Natural killer cell (primary cell): ENCODE data around the gene C12orf56. TPM values are rescaled to one million over a fixed set of nuclear protein-coding genes. Genes with fewer than 3 reads are reported as not detected.

Experiments used
- ATAC-seq, 3 donors: fragments of 150-1000 bp in 2 of 3; fragments of 200-7000 bp in 1 of 3; cut with Tn5 transposase; 1 replicate in 1 of 3; 2 replicates in 2 of 3; pipeline ENCODE4 v1.10.0; 2021; ENCODE audit warnings: mild to moderate bottlenecking in 2 of 3, moderate library complexity in 2 of 3
- DNase-seq, 2 donors: peaks; one replicate each; pipeline versions ENCODE4 v3.0.0 to v3.0.0-alpha.2; 2013 to 2021; ENCODE audit warnings: mixed read lengths in 1 of 2
- H3K27ac ChIP-seq: one replicate; pipeline ENCODE4 v1.5.1; 2013; ENCODE audit warnings: mild to moderate bottlenecking, low read length
- H3K27me3 ChIP-seq: one replicate; pipeline ENCODE4 v1.6.1; 2013; ENCODE audit warnings: low read length; ENCODE audit not compliant: control insufficient read depth, insufficient read depth
- H3K36me3 ChIP-seq: one replicate; pipeline ENCODE4 v1.6.1; 2013; ENCODE audit warnings: low read length; ENCODE audit not compliant: control insufficient read depth, insufficient read depth
- H3K4me1 ChIP-seq: one replicate; pipeline ENCODE4 v1.6.1; 2013; ENCODE audit warnings: low read length; ENCODE audit not compliant: control insufficient read depth, insufficient read depth
- H3K4me3 ChIP-seq: one replicate; pipeline ENCODE4 v1.5.1; 2013; ENCODE audit warnings: low read length
- H3K9me3 ChIP-seq: one replicate; pipeline ENCODE4 v1.6.1; 2013; ENCODE audit warnings: low read length; ENCODE audit not compliant: control insufficient read depth, insufficient read depth
- H3K27ac Mint-ChIP-seq, 2 donors: one replicate each; pipeline ENCODE4 v1.8.0; 2022; ENCODE audit warnings: mild to moderate bottlenecking in 2 of 2, mixed read lengths in 2 of 2, moderate library complexity in 1 of 2
- H3K27me3 Mint-ChIP-seq, 2 donors: one replicate each; pipeline ENCODE4 v1.8.0; 2022; ENCODE audit warnings: low read depth in 2 of 2, mixed read lengths in 2 of 2
- H3K36me3 Mint-ChIP-seq: one replicate; pipeline ENCODE4 v1.8.0; 2022; ENCODE audit warnings: mixed read lengths
- H3K4me1 Mint-ChIP-seq, 2 donors: one replicate each; pipeline ENCODE4 v1.8.0; 2022; ENCODE audit warnings: mixed read lengths in 2 of 2
- H3K4me3 Mint-ChIP-seq: one replicate; pipeline ENCODE4 v1.8.0; 2022; ENCODE audit warnings: mild to moderate bottlenecking, moderate library complexity, mixed read lengths
- H3K9me3 Mint-ChIP-seq, 2 donors: one replicate each; pipeline ENCODE4 v1.8.0; 2022; ENCODE audit warnings: mixed read lengths in 2 of 2
- WGBS: methylation state at CpG from one replicate; pipeline ENCODE4 v1.1.7; 2013; ENCODE audit warnings: missing lambda C conversion rate; ENCODE audit not compliant: insufficient coverage; 5-methylcytosine and 5-hydroxymethylcytosine counted together
- intact Hi-C: fragments of 100-400 bp; cut with micrococcal nuclease; formaldehyde crosslinking; loops from one replicate; pipeline ENCODE4 v1.14.2; 2022
- total RNA-seq, 4 donors: library from RNA; stranded (reverse); fragments of 120-200 nt in 1 of 4; gene quantifications; one replicate each; pipeline versions ENCODE4 v1.2.3 to v1.2.4, GENCODE V29; 2013 to 2022
- TF ChIP-seq, protein P1 (sequence below): fragments of 200-600 bp; IDR thresholded peaks from one replicate; pipeline ENCODE4 v1.8.0; 2022; ENCODE audit warnings: antibody characterized with exemption

Gene C12orf56
- total RNA-seq, 3 donors from 2014 or later (not counting 1 experiment from before 2014, with no cell fraction given) = not detected

DNA sequence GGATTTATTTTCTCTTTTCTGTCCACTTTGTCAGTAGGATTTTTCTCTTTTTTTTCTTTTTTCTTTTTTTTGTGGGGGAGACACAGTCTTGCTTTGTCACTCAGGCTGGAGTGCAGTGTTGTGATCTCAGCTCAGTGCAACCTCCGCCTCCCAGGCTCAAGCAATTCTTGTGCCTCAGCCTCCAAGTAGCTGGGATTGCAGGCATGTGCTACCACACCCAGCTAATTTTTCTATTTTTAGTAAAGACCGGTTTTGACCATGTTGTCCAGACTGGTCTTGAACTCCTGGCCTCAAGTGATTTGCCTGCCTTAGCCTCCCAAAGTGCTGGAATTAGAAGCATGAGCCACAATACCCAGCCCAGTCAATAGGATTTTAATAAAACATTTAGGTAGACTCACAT, 40.3 kb upstream of the C12orf56 start:
- H3K4me3 Mint-ChIP-seq = no peak overlapping the region
- peaks cover 39% of the 10 kb centered on the region for H3K36me3 Mint-ChIP-seq
- no peaks in the 10 kb centered on the region for H3K9me3 Mint-ChIP-seq
- Histone ChIP-seq H3K36me3 (peaks cover 88% of the 10 kb centered on the region), H3K4me1 (no peaks in the 10 kb centered on the region), H3K9me3 (no peaks in the 10 kb centered on the region), H3K27me3 (no peaks in the 10 kb centered on the region), H3K4me3 (no peak overlapping the region), H3K27ac (no peak overlapping the region)
- intact Hi-C loops = no loop called here
- ATAC-seq (no peak), DNase-seq (no peak)
- no peak overlapping the region for H3K27ac Mint-ChIP-seq
- 100% methylated on average over 2 of the region's 2 CpGs for whole genome bisulfite sequencing
- TF ChIP-seq, protein P1, sequence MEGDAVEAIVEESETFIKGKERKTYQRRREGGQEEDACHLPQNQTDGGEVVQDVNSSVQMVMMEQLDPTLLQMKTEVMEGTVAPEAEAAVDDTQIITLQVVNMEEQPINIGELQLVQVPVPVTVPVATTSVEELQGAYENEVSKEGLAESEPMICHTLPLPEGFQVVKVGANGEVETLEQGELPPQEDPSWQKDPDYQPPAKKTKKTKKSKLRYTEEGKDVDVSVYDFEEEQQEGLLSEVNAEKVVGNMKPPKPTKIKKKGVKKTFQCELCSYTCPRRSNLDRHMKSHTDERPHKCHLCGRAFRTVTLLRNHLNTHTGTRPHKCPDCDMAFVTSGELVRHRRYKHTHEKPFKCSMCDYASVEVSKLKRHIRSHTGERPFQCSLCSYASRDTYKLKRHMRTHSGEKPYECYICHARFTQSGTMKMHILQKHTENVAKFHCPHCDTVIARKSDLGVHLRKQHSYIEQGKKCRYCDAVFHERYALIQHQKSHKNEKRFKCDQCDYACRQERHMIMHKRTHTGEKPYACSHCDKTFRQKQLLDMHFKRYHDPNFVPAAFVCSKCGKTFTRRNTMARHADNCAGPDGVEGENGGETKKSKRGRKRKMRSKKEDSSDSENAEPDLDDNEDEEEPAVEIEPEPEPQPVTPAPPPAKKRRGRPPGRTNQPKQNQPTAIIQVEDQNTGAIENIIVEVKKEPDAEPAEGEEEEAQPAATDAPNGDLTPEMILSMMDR = no peak
- H3K4me1 Mint-ChIP-seq = no peaks in the 10 kb centered on the region
- no peaks in the 10 kb centered on the region for H3K27me3 Mint-ChIP-seq

DNA sequence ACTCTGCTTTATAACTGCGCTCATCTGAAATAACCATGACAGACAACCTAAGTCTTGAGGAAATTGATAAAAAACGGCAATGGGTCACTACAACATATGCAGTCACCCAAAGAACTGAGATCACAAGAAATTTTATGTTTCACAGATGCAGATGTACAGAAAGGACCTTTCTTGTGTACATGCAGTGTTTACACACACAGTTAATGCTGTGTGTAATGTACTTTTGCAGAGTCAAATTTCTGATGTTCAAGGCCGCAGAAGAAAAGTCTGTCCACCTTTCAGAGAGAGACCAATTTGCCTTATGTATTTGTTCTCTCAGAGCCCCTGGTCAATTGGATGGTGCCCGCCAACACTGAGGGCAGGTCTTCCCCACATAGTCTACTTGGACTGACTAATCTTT, 38.4 kb upstream of the C12orf56 start:
- H3K4me1 Mint-ChIP-seq = no peaks in the 10 kb centered on the region
- intact Hi-C loops = no loop called here
- no peaks in the 10 kb centered on the region for H3K9me3 ChIP-seq
- WGBS = 96% methylated on average over 4 of the region's 4 CpGs
- no peaks in the 10 kb centered on the region for H3K27me3 ChIP-seq
- no peak overlapping the region for H3K27ac ChIP-seq
- TF ChIP-seq, protein P1 = no peak
- no peak for DNase-seq
- H3K9me3 Mint-ChIP-seq = no peaks in the 10 kb centered on the region
- no peaks in the 10 kb centered on the region for H3K27me3 Mint-ChIP-seq
- no peaks in the 10 kb centered on the region for H3K4me1 ChIP-seq
- H3K27ac Mint-ChIP-seq = no peak overlapping the region
- ATAC-seq = no peak
- peaks cover 89% of the 10 kb centered on the region for H3K36me3 ChIP-seq
- H3K36me3 Mint-ChIP-seq = peaks cover 32% of the 10 kb centered on the region
- H3K4me3 Mint-ChIP-seq = no peak overlapping the region
- no peak overlapping the region for H3K4me3 ChIP-seq

DNA sequence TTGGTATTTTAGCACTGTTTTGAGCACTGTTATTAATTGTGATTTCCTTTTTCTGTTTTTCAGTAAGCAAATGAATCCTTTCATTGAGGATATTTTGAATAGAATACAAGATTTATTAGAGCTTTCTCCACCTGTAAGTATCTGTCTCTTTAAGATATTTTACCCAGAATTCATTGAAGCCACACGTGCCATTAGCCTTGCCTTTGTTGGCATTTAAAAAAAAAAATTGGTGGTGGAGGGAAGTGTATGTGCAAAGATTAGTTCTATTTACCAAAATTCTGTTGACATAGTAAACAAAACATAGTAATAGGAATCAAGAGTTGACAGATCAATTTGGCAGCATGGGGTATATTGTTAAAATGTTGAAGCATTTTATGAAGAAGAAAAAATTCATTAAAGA, 37.4 kb upstream of the C12orf56 start:
- Mint-ChIP-seq H3K4me3 (no peak overlapping the region), H3K36me3 (peaks cover 32% of the 10 kb centered on the region), H3K27me3 (no peaks in the 10 kb centered on the region), H3K4me1 (no peaks in the 10 kb centered on the region), H3K9me3 (no peaks in the 10 kb centered on the region), H3K27ac (no peak overlapping the region)
- Histone ChIP-seq H3K4me3 (no peak overlapping the region), H3K27me3 (no peaks in the 10 kb centered on the region), H3K4me1 (no peaks in the 10 kb centered on the region), H3K36me3 (peaks cover 88% of the 10 kb centered on the region), H3K27ac (no peak overlapping the region), H3K9me3 (no peaks in the 10 kb centered on the region)
- no CpG with 5 or more reads among the region's 1 CpG for WGBS
- TF ChIP-seq, protein P1 = no peak
- no peak for DNase-seq
- no peak for ATAC-seq
- intact Hi-C loops = no loop called here

DNA sequence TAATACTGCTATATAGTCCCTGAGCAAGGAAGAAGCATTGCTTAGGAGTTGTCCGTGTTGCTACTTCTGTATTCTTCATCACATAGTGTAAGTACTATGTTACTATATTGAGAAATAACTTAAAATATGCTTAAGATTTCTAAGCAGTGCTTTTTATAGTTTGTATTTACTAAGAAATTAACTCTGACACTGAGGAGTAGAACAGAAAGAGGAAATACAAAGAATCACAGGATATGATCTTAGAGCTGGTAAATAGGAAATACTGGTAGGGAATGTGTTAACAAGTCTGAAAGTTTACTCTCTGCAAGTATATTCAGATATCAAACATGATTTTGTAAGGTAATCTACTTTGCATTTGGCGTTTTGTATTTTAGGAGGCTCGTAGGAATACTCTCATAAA, 29.1 kb upstream of the C12orf56 start:
- ATAC-seq (no peak), DNase-seq (no peak)
- Mint-ChIP-seq H3K27ac (no peak overlapping the region), H3K4me3 (no peak overlapping the region), H3K27me3 (no peaks in the 10 kb centered on the region), H3K9me3 (no peaks in the 10 kb centered on the region), H3K4me1 (no peaks in the 10 kb centered on the region), H3K36me3 (peaks cover 22% of the 10 kb centered on the region)
- H3K36me3 ChIP-seq = peaks cover 90% of the 10 kb centered on the region
- no peaks in the 10 kb centered on the region for H3K4me1 ChIP-seq
- no peak overlapping the region for H3K4me3 ChIP-seq
- no peaks in the 10 kb centered on the region for H3K9me3 ChIP-seq
- intact Hi-C loops = no loop called here
- H3K27ac ChIP-seq = no peak overlapping the region
- TF ChIP-seq, protein P1 = no peak
- WGBS = 100% methylated on average over 2 of the region's 3 CpGs
- H3K27me3 ChIP-seq = no peaks in the 10 kb centered on the region
